GM19395 (cell line): ENCODE data around the gene UST.
"Not testable (repeated sequence)": the region's sequence is repeated elsewhere in the genome, so short reads cannot be mapped to it uniquely, and the experiment has no call there.

Source experiments
- ATAC-seq: cut with Tn5 transposase; IDR thresholded peaks from one replicate; pipeline ENCODE4 v1.9.1; 2021; ENCODE audit warnings: mild to moderate bottlenecking, moderate library complexity; ENCODE audit not compliant: unreplicated experiment

The UST gene

GRCh38 chr6:148890096-148890495 is 143.3 kb downstream of the UST start:
- ATAC-seq: no peak

GRCh38 chr6:148890652-148891404 is 144.0 kb downstream of the UST start:
- no peak for ATAC-seq

- ATAC-seq: no peak
Observed at GRCh38 chr6:148891405-148891783, 144.6 kb downstream of the UST start.

GRCh38 chr6:148892247-148892646 is 145.4 kb downstream of the UST start:
- no peak for ATAC-seq

- ATAC-seq: no peak
Observed at GRCh38 chr6:148893073-148893472, 146.2 kb downstream of the UST start.

- ATAC-seq: no peak
Observed at GRCh38 chr6:148893481-148893880, 146.7 kb downstream of the UST start.

- no peak for ATAC-seq
Observed at GRCh38 chr6:148898376-148899014, 151.7 kb downstream of the UST start.

- no peak for ATAC-seq
Observed at GRCh38 chr6:148904896-148905870, 158.4 kb downstream of the UST start.

- no peak for ATAC-seq
Observed at GRCh38 chr6:148905901-148906300, 159.1 kb downstream of the UST start.

- ATAC-seq: no peak
Observed at GRCh38 chr6:148906386-148906785, 159.6 kb downstream of the UST start.

GRCh38 chr6:148907573-148907972 is 160.7 kb downstream of the UST start:
- no peak for ATAC-seq

GRCh38 chr6:148912252-148912651 is 165.4 kb downstream of the UST start:
- no peak for ATAC-seq

- no peak for ATAC-seq
Observed at GRCh38 chr6:148915810-148916209, 169.0 kb downstream of the UST start.

- not testable (repeated sequence) for ATAC-seq
Observed at GRCh38 chr6:148916485-148916884, 169.7 kb downstream of the UST start.

GRCh38 chr6:148924226-148925012 is 177.6 kb downstream of the UST start:
- ATAC-seq: no peak

GRCh38 chr6:148925701-148926100 is 178.9 kb downstream of the UST start:
- ATAC-seq: no peak

GRCh38 chr6:148926478-148926877 is 179.6 kb downstream of the UST start:
- ATAC-seq: no peak

GRCh38 chr6:148927586-148927985 is 180.8 kb downstream of the UST start:
- no peak for ATAC-seq

- no peak for ATAC-seq
Observed at GRCh38 chr6:148928811-148929210, 182.0 kb downstream of the UST start.

- ATAC-seq: no peak
Observed at GRCh38 chr6:148932208-148932607, 185.4 kb downstream of the UST start.

- ATAC-seq: no peak
Observed at GRCh38 chr6:148932731-148933130, 185.9 kb downstream of the UST start.
